Lower lobe of right lung (tissue), 2 donors: ENCODE measurements around the gene C19orf38. TPM values are rescaled to one million over a fixed set of nuclear protein-coding genes. Genes with fewer than 3 reads are reported as not detected.

ENCODE experiments used
- ATAC-seq, 2 donors: fragments of 200-7000 bp; cut with Tn5 transposase; one replicate each; pipeline ENCODE4 v1.9.1; 2020 to 2022; ENCODE audit warnings: mild to moderate bottlenecking in 2 of 2, moderate library complexity in 2 of 2
- DNase-seq: peaks from one replicate; pipeline ENCODE4 v3.0.0-alpha.2; 2020
- H3K27ac ChIP-seq: fragments of 200-600 bp; one replicate; pipeline ENCODE4 v1.8.0; 2022
- H3K27me3 ChIP-seq: fragments of 200-600 bp; one replicate; pipeline ENCODE4 v1.8.0; 2022; ENCODE audit warnings: low read depth
- H3K36me3 ChIP-seq: fragments of 200-600 bp; one replicate; pipeline ENCODE4 v1.8.0; 2022; ENCODE audit warnings: mild to moderate bottlenecking
- H3K4me1 ChIP-seq: fragments of 200-600 bp; one replicate; pipeline ENCODE4 v1.8.0; 2022
- H3K4me3 ChIP-seq: fragments of 200-600 bp; one replicate; pipeline ENCODE4 v1.8.0; 2022; ENCODE audit warnings: mild to moderate bottlenecking
- H3K9me3 ChIP-seq: fragments of 200-600 bp; one replicate; pipeline ENCODE4 v1.8.0; 2022
- CTCF ChIP-seq: fragments of 200-600 bp; IDR thresholded peaks from one replicate; pipeline ENCODE4 v1.8.0; 2022; ENCODE audit warnings: antibody characterized with exemption, mild to moderate bottlenecking
- intact Hi-C: fragments of 100-400 bp; cut with DNase I; formaldehyde crosslinking; loops from one replicate; pipeline ENCODE4 v1.11.0; 2022
- total RNA-seq: library from RNA; stranded (reverse); fragmentation: NEBNext Ultra II Directional; extraction: Animal tissue kit (Norgen Biotek cat#: 25700); gene quantifications from one replicate; pipeline ENCODE4 v1.2.1, GENCODE V29; 2021
- donor health status: DM: no; HTN: yes; CAD: no; lungs with severe emphysema.

The C19orf38 gene
- total RNA-seq, 1 donor from 2014 or later: 11.7 TPM

- H3K36me3 ChIP-seq: peaks cover 100% of the 10 kb centered on the region
- intact Hi-C loops: no loop called here
- no peak overlapping the region for H3K27ac ChIP-seq
- no peak for TF ChIP-seq CTCF
- H3K9me3 ChIP-seq: no peaks in the 10 kb centered on the region
- H3K4me1 ChIP-seq: peaks cover 10% of the 10 kb centered on the region
- DNase-seq: no peak
- no peaks in the 10 kb centered on the region for H3K27me3 ChIP-seq
- ATAC-seq: no peak
- H3K4me3 ChIP-seq: no peak overlapping the region
Observed at GRCh38 chr19:10805758-10806247, 42.4 kb upstream of the C19orf38 start.

GRCh38 chr19:10808937-10809649 is 39.1 kb upstream of the C19orf38 start:
- peaks cover 16% of the 10 kb centered on the region for H3K4me1 ChIP-seq
- peak in 1 of 2 donors; percentile 9 for ATAC-seq

DNA sequence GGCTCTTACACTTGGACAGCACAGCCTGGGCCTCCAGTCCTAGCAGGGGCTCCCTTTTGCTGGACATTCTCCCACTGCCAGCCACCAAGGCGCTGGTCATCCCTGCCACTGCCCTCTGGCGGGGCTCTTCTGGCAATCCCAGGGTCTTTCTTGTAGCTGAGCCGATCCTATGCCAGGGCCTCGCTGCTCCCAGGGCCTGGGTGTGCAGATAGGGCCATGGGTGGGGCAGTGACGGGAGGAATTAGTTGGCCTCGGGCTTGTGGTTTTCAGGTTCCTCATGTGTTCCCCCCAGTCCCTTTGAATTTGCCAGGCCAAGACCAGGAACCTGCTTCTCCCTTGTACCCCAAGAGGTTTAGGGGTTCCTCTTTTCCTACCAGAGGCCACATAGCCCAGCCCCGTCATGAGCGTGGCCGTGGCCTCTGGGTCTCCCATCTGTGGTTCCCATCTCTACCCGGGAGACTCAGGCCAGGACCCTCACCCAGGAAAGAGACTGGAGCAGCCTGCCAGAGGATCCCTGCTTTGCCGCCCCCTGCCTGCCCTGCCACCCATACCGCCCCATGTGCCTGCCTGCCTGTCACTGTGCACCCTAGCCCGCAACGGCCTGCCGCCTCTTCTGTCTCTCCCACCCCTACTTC is 38.4 kb upstream of the C19orf38 start:
- Histone ChIP-seq H3K27ac (peak overlapping the region; percentile 62), H3K4me3 (no peak overlapping the region), H3K36me3 (peaks cover 100% of the 10 kb centered on the region), H3K27me3 (no peaks in the 10 kb centered on the region), H3K9me3 (no peaks in the 10 kb centered on the region), H3K4me1 (peaks cover 16% of the 10 kb centered on the region)
- DNase-seq (no peak), ATAC-seq (peak; percentile 10 to 34)
- no peak for TF ChIP-seq CTCF
- intact Hi-C loops: no loop called here

More at GRCh38 chr19:10808937-10809649, 39.1 kb upstream of the C19orf38 start:
- H3K9me3 ChIP-seq: no peaks in the 10 kb centered on the region
- TF ChIP-seq CTCF: no peak
- H3K36me3 ChIP-seq: peaks cover 100% of the 10 kb centered on the region
- no peaks in the 10 kb centered on the region for H3K27me3 ChIP-seq
- DNase-seq: no peak
- peak overlapping the region; percentile 62 for H3K27ac ChIP-seq
- H3K4me3 ChIP-seq: no peak overlapping the region
- intact Hi-C loops: no loop called here

GRCh38 chr19:10811391-10812111 is 36.7 kb upstream of the C19orf38 start:
- H3K27ac ChIP-seq: no peak overlapping the region
- no peak overlapping the region for H3K4me3 ChIP-seq
- H3K4me1 ChIP-seq: peaks cover 16% of the 10 kb centered on the region
- intact Hi-C loops: no loop called here
- DNase-seq (no peak), ATAC-seq (no peak)
- no peak for TF ChIP-seq CTCF
- peaks cover 98% of the 10 kb centered on the region for H3K36me3 ChIP-seq
- no peaks in the 10 kb centered on the region for H3K27me3 ChIP-seq
- H3K9me3 ChIP-seq: no peaks in the 10 kb centered on the region

GRCh38 chr19:10812196-10812595 is 36.0 kb upstream of the C19orf38 start:
- Histone ChIP-seq H3K9me3 (no peaks in the 10 kb centered on the region), H3K36me3 (peaks cover 98% of the 10 kb centered on the region), H3K4me3 (no peak overlapping the region), H3K27ac (no peak overlapping the region), H3K4me1 (peaks cover 16% of the 10 kb centered on the region), H3K27me3 (no peaks in the 10 kb centered on the region)
- ATAC-seq (no peak), DNase-seq (no peak)
- intact Hi-C loops: no loop called here
- no peak for TF ChIP-seq CTCF
